ENCODE data around the gene C21orf58.
"Not testable (repeated sequence)": the region's sequence is repeated elsewhere in the genome, so short reads cannot be mapped to it uniquely, and the experiment has no call there.

C21orf58 gene

DNA sequence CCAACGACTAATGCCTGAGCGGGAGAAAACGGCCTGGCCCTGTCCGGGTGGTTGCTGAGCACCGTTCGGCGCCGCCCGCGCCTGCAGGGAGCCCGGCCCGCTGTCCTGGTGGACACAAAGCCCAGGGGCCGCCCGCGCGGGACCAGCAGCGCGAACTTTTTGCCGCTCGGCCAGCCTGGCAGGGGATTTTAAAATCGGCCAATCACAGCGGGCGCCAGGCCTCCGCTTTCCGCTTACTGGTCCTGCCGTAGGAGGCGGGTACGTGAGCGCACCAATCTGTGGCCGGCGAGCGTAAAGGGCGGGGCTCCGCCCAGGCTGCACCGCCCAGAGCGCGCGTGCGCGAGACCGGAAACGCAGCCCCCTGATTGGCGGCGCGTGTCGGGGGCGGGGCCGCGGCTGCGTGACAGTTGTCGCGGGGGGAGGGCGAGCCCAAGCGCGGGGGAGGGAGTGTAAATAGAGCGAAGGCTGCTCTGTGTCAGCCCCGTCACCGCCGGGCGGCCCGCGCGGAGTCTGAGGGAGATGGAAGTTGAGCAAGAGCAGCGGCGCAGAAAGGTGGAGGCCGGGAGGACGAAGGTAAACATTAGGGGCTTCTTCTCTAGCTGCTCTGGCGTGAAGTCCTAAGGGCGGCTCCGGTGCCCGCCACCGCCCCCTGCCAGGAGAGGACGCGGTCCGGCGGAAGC lies at the start of gene C21orf58, which contains the start of gene PCNT:
Gene C21orf58, minus strand, starts transcription at position 161 of the 680 bp plus-strand sequence. CDS start 1,132 bp downstream, outside the sequence.
Gene PCNT, plus strand, starts transcription at position 447 of the 680 bp plus-strand sequence. Its CDS starts 73 bp downstream, at position 520.
- DNase-seq = peak; percentile 93

DNA sequence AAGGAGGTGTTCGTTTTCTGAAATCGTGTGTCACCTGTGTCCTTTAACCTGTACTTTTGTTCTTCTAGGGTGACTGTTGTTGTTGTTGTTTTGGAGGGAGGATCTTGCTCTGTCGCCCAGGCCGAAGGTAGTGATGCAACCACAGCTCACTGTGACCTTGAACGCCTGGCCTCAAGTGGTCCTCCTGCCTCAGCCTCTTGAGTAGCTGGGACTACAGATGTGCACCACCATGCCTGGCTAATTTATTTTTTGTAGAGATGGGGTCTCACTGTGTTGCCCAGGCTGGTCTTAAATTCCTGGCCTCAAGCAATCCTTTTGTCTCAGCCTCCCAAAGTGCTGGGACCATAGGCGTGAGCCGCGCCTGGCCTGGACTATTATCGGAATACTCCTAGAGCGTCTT lies 49.3 kb upstream of the C21orf58 start:
- DNase-seq = not testable (repeated sequence)

DNA sequence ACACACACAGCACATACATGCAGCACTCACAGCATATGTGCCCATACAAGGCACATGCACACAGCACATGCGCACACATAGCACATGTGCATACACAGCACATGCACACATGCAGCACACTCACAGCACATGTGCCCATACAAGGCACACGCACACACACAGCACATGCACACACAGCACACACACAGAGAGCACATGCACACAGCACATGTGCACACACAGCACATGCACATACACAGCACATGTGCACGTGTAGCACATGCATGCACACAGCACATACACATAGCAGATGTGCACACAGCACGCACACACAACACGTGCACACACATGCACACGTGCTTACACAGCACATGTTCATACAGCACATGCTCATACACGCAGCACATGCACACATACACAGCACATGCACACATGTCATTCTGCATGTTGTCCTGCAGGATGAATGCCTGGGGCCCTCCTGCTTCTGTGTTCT lies 48.4 kb upstream of the C21orf58 start:
- no peak for DNase-seq

DNA sequence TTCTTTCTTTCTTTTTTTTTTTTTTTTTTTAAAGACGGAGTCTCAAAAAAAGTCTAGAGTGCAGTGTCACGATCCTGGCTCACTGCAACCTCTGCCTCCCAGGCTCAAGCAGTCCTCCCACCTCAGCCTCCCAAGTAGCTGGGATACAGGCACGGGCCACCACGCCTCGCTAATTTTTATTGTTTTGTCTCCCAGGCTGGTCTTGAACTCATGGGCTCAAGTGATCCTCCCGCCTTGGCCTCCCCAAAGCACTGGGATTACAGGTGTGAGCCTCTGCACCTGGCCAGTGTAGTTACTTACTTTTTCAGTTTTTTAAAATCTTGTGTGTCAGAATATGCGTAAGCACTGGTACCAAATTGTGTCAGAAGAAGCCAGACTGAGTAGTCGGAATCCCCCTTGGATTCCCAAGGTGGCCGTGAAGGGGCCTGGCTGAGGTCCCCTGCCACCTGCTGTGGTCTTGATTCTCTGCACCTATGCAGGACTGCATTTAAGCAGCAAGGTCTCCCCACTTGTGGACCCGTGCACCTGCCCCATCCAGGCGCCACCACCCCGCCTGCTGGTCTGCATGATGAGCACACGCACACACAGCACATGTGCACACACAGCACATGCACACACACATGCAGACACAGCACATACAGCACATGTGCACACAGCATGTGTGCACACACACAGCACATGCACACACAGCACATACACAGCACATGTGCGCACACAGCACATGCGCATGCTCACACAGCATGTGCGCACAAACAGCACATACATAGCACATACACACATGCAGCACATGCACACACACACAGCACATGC lies 47.7 kb upstream of the C21orf58 start:
- DNase-seq = no peak

DNA sequence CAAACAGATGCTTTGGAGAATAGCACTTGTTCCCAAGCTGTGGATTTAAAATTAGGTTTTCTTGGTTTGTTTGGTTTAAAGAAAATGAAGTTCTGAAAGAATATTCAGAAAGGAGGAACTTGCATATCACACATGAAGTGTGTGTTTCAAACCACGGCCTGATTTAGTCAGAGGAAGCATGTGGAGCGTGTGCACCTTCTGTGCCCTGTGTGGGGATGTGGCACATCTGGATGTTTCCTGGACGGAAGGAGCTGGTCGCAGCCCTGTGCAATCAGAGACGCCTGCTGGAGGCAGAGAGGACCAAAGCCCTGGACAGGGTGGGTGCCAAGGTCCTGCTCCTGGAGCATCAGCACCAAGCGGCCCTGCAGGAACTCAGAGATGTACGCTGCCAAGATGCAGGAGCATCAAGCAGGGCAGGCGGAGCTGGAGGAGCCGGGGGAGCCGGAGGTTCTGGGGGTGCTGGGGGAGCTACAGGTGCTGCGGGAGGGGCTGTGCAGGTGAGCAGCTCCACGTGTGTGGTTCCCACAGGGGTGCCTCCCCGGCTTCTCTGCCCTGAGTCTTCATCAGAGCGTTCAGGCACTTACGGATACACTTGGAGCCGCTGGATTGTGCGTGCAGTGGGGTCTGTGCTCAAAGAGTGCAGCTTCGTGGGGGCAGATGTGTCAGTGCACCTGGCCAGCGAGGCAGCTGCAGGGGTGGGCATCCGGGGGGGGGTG lies 46.0 kb upstream of the C21orf58 start:
- DNase-seq = no peak

DNA sequence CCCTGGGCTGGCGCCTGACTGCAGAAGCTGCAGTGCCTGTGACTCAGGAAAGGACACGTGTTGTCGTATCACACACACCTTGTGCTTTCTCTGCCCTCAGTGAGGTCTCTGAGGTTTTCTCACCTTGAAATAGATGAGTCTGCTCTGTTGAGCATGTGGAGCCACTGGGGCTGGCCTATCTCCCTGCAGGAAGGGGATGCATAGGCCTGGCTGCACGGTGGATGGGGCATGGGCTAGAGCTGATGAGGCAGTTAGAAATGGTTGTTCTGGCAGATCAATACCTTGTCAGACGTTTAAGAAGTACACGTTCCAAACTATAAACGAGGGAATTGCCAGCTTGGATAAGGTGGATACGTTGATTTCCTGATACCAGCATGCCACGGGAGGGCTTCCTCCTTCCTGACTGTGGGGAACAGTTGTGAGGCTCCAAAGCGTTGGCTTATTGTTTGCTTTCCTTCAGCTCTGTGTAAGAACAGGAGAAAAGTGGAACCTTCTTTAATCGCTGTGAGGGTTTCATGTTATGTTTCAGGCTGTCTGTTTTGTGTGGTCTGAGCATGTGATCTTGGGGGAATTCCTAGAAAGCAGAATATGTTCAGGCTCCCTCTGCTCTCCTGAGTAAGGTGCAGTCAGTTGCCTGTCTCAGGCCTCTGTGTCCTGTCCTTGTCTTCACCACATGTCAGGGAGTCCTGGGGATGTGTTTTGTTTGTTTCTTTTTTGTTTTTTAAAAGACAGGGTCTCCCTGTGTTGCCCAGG lies 45.0 kb upstream of the C21orf58 start:
- no peak for DNase-seq

DNA sequence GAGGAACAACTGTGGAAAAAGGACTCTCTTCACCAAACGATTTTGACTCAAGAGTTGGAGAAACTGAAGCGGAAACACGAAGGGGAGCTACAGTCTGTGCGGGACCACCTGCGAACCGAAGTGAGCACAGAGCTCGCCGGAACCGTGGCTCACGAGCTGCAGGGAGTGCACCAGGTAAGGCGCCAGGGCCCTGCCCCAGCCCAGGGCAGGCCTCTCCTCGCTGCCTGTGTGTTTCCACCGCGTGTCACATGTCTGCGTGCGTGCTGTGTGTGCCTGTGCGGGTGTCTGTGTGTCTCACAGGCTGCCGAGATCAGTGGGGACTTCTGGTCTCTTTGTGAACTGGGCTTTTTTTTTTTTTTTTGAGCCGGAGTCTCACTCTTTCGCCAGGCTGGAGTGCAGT lies 43.3 kb upstream of the C21orf58 start:
- DNase-seq = no peak

DNA sequence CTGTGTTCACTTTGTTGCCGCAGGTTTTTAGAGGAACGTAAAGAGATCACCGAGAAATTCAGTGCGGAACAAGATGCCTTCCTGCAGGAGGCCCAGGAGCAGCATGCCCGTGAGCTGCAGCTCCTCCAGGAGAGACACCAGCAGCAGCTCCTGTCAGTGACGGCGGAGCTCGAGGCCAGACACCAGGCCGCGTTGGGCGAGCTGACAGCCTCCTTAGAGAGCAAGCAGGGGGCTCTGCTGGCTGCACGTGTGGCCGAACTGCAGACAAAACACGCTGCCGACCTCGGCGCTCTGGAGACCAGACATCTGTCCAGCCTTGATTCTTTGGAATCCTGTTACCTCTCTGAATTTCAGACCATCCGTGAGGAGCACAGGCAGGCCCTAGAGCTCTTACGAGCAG lies 42.9 kb upstream of the C21orf58 start:
- DNase-seq = no peak

DNA sequence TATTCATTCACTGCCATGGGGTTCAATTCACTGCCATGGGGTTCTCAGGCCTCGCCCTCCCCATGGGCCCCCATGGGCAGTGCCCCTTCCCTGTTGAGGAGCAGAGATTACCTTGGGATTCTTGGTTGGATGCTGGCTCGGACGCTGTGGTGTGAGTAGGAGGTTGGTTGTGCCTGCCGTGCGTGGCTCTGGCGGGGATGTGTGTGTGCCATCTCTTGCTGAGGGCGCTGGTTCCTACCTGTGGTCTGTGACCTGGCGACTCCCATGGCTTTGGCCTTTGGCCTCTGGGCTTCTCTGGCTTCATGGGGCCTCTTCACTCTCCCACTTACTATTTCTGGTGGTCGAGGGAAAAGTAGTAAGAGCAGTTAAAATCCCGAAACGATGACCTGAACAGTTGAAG lies 42.4 kb upstream of the C21orf58 start:
- DNase-seq = no peak

DNA sequence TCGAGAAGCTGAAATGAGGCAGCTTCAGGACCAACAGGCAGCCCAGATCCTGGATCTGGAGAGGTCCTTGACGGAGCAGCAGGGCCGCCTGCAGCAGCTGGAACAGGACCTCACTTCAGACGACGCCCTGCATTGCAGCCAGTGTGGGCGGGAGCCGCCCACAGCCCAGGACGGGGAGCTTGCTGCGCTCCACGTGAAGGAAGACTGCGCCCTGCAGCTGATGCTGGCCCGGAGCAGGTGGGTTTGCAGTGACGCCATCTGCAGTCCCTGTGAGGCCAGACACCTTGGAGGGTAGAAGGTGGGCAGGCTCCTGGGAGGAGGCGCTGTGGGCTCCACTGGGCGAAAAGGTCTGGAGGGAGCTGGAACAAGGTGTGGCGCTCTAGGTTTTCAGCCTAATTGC lies 40.0 kb upstream of the C21orf58 start:
- DNase-seq = no peak

DNA sequence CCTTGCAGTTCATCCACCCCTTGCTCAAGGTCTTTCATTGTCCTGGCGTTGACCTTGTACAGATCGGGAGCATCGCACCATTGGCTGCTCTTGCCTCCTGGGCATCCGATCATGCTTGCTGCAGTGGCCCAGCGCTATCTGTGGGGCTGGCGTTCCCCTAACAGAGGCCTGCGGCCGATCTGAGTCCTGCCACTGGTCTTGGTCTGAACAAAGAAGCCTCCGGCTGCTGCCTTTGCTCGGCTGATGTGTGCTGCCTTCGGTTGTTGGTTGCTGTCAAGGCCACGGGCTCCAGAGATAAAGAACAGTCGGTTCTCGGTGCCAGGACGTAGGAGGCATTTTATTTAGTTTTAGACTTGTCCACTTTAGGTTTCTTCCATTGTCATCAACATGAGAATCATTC lies 39.3 kb upstream of the C21orf58 start:
- no peak for DNase-seq

DNA sequence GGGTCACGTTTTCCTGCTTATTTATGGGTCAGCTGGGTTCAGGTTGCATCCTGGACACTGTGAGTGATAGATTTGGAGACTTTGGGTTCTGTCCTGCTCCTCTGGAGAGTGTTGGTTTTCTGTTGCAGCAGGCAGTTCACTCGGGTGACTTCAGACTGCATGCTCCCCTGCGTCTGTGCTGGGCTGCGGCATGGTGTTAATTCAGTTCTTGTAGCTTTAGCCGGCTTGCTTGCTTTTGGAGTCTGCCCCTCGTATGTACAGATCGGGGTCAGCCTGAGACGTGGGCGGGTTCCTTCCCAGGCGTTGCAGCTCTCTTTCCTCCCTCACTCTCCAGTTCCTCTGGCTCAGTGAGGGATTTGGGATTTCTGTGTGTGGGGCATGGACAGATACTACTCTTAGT lies 38.3 kb upstream of the C21orf58 start:
- no peak for DNase-seq

DNA sequence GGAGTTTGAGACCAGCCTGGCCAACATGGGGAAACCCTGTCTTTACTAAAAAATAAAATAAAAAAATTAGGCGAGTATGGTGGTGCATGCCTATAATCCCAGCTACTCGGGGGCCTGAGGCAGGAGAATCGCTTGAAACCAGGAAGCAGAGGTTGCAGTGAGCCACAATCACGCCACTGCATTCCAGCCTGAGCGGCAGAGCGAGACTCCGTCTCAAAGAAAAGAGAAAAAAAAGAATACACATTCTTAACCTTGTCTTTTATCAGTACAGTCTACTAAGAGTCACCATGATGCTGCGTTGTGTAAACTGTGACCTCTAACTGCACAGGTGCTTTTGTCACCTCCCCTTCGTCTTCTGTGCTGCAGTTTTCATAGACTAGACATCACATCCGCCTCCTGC lies 37.5 kb upstream of the C21orf58 start:
- no peak for DNase-seq

DNA sequence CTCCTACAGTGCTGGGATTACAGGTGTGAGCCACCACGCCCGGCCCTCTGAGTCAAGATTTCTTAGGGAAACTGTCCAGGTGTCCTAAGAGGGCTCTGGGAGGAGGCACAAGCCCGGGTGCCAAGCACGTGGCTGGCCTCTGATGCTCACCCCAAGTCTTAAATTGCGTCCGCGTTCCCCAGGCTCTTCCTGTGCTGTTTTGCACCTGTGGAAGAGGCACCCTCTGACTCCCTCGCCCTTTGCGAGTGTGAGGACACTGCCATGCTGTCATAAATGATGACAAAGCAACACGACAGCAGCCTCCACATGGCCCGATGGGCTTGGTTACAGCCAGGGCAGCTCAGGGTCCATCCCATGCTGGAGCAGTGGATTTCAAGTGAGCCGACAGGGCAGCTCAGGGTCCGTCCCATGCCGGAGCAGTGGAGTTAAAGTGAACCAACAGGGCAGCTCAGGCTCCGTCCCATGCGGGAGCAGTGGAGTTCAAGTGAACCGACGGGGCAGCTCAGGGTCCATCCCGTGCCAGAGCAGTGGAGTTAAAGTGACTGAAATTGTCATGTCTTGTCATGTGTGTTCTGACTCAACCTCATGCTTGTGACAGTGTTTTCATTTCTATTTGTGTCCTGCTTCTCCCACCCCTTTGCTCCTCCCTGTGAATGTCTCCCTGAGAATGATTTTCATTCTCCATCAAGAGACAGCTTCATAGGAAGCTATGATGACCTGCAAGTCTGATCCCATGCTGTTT lies 34.2 kb upstream of the C21orf58 start:
- DNase-seq = no peak

DNA sequence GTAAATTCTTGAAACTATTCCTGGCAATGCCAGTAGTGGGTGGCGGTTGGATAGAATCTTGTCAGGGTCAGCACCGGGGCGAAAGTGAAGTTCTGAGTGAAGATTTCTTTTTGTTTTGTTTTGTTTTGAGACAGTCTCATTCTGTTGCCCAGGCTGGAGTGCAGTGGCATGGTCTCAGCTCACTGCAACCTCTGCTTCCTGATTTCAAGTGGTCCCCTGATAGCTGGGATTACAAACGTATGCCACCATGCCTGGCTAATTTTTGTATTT lies 33.6 kb upstream of the C21orf58 start:
- no peak for DNase-seq

DNA sequence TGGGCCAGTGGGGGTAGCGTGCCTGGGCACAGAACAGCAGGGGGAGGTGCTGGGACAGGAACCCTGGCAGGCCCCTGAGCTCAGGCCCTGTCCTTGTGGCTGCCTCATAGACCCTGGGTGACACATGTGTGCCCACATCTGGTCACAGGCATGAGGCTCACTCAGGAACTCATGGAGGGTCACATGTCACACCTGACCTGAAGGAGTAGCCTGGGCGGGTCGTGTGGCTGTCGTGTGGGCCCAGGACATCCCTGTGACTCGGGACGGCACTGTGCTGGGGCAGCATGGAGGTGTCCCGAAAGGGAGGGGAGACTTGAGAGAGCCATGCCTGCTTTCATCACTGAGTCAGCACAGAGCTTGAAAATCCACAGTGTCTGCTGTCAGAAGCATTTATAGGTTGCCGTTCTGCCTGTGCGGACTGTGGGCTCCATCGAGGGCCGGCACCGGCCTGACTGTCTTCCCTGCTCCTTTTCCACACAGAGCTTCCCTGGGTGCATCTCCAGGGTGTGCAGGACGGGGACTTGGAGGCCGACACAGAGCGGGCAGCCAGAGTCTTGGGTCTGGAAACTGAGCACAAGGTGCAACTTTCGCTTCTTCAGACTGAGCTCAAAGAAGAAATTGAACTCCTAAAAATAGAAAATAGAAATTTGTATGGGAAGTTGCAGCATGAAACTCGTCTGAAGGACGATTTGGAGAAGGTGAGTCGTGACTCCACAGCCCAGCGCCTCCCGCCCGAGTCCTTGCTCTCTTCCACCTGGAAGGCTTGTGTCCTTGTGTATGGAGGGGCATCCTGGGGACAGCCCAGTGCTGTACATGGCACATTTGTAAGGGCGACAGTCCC lies 33.0 kb upstream of the C21orf58 start:
- DNase-seq = no peak

DNA sequence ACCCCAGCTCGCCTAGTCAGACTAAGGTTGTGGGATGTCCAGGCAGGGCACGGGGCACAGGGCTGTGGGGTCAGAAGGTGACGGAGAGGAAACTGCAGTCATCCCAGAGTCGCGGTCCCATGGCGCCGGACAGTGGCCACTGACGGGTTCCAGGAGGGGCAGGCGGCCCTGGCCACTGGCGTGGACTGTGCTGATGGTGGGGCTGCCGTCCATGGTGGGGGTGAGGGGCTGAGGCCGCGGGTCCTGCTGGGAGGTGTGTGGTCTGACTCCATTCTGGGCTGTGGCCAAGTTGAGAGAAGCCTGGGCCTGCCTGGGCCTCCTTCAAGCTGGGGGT lies 32.3 kb upstream of the C21orf58 start:
- DNase-seq = no peak

DNA sequence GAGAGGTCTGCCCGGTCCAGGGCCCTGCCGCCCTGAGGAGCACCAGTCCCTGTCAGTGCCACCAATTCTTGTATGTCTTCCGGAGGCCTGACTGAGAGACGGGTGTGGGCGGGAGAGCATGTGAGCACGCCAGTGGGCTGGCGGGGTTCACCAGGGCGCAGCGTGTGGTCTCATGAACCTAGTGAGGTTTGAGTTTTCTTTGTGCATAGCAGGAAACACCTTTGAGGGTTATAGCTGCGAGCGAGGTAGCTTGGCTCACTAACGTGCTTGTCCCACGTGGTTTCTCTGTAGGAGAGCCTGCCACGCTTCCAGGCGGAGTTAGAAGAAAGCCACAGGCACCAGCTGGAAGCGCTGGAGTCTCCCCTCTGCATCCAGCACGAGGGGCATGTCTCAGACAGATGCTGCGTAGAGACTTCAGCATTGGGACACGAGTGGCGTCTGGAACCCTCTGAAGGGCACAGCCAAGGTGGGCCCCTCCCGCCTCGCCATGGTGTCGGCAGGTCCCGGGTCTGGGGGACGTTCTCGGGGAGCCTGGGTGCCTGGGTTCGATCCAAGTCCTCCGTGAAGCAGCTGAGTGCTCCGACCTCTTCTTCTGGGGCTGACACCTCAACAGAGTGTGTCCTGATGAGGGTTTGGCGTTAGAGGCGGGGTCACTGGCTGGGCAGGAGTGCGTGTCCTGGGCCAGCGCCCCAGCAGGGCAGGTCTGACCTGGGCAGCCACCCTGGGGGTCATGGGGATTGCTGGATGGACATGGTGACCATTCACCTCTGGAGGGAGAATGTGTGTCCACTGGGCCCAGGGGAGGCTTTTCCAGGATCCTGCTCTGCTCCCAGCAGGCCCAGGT lies 31.7 kb upstream of the C21orf58 start:
- DNase-seq = no peak

DNA sequence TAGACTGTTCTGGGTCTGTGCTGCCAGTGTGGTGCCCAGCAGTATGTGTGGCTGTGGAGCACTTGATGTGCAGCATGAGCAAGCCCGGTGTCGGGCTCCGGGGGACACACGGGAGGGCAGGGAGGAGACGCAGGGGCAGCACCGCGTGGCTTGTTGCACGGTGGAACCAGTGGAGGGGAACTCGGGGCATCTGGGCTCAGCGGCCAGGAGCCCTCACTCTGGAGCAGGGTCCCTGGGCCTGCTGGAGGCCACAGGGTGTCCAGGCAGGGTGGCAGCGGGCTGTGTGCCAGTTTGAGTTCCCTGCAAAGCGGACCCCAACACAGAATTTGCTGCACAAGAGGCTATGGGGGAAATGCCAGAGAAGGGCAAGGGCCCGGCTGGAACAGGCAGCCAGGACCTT lies 30.8 kb upstream of the C21orf58 start:
- no peak for DNase-seq

DNA sequence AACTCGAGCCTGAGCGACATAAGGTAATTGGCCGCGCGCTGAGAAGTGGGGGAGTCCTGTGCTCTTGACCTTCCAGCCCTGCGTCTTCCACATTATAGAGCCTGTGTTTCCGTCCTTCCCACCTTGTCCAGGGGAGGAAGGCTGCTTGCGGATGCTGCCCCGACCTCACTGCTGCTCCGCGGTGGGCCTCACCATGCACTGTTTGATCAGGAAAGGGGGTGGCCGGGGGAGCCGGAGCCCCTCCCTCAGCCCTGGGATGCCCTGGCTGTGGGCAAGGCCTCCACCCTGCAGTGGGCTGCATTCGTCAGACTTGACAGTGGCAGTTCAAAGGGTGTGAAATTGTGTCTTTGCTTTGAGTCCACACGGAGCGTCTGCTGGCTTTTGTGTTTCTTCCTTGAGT lies 30.4 kb upstream of the C21orf58 start:
- no peak for DNase-seq

DNA sequence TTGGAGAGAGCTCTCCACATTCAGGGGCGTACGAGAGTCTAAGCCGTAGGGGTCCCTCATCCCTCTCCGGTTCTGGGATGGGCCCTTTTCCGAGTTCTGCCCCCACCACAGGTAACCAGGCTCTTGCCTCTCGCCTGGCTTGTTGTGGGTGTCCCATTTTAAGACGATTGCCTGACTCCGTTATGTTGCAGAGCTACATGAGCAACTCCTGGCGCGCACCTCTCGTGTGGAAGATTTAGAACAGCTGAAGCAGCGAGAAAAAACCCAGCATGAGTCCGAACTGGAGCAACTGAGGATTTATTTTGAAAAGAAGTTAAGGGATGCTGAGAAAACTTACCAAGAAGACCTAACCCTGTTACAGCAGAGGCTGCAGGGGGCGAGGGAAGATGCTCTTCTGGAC lies 29.2 kb upstream of the C21orf58 start:
- no peak for DNase-seq

All from NCI-H526 treated with DMSO at 0.1 percent for 48 hours (cell line).